Uterus (tissue), 2 donors: ENCODE data around the gene CRYBA4.

Experiments used
- CTCF ChIP-seq, 4 experiments: fragments of 200-600 bp in 2 of 4; fragments of 450-650 bp in 2 of 4; sonication (generic) in 2 of 4; IDR thresholded peaks; one replicate each; pipeline ENCODE4 v1.5.1; 2016 to 2019; ENCODE audit warnings: antibody characterized with exemption in 4 of 4, mild to moderate bottlenecking in 2 of 4, moderate library complexity in 1 of 4
- POLR2A ChIP-seq, 2 donors: fragments of 450-650 bp; IDR thresholded peaks; one replicate each; pipeline ENCODE4 v1.6.1; 2016; ENCODE audit warnings: antibody characterized with exemption in 2 of 2, mild to moderate bottlenecking in 1 of 2, moderate library complexity in 1 of 2

GRCh38 chr22:26660356-26660755 is 38.6 kb downstream of the CRYBA4 start:
- no peak for TF ChIP-seq POLR2A (IDR thresholded peaks at IDR 0.05)
- no peak for TF ChIP-seq CTCF (IDR thresholded peaks at IDR 0.05)
